GM19395 (cell line): ENCODE measurements around the gene NKX1-2.

Source experiments
- ATAC-seq: cut with Tn5 transposase; IDR thresholded peaks from one replicate; pipeline ENCODE4 v1.9.1; 2021; ENCODE audit warnings: mild to moderate bottlenecking, moderate library complexity; ENCODE audit not compliant: unreplicated experiment

The NKX1-2 gene

DNA sequence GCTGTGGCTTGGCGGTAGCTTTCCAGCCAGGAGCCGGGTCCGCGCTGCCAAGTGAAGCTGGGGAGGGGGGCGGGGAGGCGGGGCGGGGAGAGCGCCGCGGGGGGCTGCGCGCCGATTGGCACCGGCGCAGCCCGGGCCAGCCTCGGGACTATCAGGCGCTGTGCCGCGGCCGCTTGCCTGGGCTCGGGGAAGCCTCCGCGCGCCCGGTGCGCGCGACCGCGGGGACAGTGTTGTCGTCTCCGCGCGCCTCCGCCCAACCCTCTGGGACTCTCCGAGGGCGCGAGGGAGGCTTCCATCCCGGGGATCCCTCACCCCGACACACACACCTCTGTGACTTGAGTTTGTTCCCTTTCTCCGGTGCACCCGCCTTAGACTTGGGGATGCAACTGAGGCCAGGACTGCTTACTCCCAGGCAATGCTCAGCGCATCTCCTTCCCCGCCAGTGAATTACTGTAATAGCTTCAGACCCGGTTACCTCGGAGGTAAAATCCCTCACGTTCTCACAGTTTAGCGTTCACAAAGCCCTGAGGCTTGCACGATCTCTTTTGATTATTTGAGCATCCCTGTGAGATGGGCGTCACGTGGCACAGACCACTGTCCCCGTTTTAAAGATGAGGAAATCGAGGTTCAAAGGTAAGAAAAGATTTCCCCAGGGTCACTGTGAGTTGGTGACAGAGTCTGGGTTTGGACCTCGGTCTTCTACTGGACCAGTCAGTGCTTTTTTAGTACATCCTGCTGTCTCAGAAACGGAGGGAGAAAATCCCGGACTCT, at the start of gene NKX1-2:
Gene NKX1-2, minus strand, starts transcription at position 24 of the 771 bp plus-strand sequence. CDS start 92 bp downstream, outside the sequence.
- ATAC-seq = no peak

DNA sequence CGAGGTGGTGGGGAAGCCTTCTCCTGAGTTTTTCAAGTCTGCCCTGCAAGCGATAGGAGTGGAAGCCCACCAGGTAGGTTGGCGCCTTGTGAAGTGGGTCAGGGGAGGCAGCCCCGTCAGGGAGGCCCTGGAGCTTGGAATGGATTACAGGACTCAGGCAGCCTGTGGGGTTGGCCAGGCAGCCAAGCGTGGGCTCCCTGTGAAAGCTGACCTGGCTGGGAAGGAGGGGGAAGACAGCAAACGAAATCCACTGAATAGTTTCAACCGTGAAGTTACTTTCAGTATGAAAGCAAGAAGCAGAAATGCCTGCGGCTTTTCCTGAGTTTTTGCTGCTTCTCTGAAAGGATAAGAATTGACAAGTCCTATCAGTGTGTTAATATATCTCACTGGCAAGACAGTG, 48.2 kb upstream of the NKX1-2 start:
- no peak for ATAC-seq

DNA sequence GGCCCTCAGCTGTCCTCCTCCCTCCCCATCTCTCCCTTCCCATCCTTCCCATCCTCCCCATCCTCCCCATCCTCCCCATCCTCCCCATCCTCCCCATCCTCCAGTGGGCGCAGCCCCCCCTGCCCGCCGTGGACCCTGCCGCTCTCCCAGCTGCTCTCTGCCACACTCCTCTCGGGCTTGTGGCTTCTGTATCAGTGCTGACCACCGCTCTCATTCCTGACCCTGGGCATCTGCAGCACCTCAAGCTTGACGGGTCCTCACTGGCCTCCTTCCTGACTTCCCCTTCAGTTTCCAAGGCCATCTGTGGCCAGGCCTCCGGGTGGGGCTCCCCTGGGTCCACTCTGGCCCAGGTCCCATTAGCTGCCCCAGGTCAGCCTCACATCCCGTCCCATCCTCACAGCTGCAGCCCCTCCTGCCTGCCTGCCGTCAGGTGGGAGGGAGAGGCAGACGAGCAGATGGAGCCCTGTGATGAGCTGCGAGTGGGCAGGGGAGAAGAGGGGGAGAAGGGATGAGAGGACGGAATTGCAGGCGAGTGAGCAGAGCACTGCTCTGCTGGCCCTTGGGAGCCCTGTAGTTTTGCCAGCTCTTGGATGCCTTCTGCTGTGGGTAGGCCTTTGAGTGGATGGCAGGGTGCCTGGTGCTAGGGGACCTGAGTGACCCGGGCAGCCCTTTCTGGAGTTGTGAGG, 47.5 kb upstream of the NKX1-2 start:
- ATAC-seq = no peak

DNA sequence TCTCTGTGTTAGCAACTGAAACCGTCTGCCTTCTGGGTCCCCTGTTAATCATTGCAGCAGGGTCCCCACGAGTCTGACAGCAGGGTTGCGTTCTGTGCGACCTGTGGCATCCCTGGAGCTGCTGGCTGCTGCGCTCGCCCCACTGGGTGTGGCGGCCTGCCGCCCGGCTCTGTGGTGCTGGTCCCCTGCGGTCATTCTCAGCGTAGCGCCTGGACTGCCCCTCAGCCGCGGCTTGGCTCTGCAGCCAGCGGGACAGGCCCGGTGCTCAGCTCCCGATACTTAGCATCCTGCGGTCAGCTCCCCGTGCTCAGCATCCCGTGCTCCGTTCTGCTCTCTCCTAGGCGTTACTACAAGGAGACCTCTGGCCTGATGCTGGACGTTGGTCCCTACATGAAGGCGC, 46.8 kb upstream of the NKX1-2 start:
- ATAC-seq = no peak

DNA sequence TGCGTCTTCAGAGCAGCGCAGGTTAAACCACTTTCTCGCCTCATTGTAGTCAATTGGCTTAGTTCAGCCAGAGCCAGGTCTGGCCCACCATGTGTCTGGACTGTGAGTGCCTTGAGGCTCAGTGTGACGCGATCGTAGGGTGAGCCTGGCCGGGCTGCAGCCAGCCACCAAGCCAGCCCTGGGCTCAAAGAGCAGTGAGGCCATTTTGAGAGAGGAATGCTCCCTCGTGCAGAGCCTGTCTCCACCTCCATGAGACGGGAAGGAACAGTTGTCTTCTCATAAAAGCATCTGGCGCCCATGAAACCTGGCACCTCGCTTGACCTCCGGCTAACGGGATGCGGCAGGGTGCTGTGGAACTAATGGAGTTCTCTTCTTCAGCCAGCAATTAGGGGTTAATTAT, 46.3 kb upstream of the NKX1-2 start:
- no peak for ATAC-seq

DNA sequence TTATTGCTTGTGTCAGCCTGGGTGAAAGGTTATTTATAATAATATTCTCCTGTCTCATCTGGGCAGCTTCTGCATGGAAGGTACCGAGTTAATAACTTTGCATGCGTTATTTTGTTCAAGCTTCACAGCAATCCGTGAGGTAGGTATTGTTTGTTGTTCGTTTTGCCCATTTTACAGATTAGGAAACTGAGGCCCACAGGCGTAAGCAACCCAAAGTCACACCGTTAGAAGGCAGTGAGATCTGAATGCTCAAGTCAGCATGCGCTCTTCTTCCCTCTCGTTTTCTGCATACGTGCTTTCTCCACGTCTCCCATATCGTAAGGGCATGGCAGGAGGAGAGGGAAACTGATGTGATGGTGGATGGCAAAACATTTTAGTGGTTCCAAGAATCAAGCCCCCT, 45.9 kb upstream of the NKX1-2 start:
- no peak for ATAC-seq

DNA sequence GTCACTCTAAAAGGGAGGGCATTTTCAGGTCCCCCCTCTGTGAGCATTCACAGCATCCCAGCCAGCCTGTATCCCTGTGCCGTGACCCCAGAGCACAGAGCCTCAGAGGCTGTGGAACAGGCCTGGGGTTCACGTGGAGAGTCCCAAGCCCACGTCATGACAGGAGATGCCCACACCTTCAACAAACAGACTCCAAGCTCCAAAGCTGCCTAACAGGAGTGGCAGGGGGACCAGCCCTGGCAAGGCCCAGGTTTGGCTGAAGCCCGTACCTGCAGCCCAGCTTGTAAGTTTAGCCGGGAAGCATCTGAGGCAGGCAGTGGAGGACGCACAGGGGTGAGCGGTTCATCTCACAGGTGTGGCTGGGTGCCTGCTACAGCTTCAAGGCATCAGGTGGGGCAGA, 45.3 kb upstream of the NKX1-2 start:
- no peak for ATAC-seq

DNA sequence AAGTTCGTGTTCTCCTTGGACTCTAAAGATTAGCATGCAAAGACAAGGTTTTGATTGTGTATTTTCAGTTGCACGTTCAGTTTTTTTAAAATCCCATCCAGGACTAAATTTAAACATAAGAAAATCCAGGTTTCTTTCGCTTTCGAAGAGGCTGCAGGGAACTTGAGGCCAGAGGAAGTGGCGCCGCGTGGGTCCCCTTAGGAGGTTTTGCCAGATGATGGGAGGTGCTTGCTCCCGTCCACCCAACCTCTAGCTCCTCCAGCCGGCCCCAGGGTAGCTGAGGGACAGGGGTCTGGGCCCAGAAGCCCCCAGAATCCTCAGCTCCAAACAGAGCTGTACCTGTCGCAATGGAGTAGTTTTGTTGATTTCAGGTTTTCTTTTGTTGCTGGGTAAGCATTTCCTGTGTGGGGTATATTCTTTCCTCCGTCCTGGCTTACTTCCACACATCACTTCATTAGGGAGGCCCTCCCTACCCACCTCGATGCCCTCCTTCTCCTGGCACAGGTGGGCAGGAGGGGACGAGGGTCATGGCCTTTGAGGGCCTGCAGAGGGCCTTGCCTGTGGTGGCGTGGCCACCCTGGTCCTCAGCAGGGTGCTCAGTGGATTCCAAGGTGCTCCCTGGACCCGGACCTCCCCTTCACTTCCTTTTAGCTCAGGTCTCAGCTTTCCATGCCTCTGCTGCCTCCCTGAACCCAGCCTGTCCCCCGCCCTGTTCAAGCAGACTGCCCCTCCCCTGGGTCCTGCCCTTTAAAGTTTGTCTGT, 44.4 kb upstream of the NKX1-2 start:
- ATAC-seq = no peak

DNA sequence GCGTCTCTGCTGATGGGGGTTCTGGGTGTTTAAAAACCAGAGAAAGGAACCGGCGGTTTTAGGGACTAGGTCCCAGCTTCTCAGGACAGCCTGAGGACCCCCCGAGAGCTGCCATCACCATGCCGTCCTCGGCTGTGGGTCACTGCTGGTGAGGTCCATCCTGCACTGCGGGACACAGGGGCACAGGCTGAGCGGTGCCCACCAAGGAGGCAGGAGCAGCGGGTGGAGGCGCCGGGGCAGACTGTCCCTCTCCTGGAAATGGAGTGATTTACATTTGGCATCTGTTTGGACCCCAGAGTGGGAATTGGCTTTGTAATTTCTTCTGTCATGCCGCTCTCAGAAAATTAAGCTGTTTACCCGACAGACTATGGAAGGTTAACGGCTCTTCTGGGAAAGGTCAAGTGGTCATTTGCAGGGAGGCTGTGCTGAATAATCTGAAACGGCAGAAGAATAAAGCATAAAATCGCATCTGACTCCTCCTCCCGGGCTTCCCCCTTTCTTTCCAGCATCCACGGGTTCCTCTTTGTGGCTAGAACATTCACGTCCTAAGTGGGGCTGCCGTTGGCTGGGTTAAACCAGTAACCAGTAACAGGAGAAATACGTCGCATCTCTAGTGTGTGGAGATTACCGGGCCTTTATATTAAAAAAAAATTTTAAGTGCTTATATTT, 43.5 kb upstream of the NKX1-2 start:
- no peak for ATAC-seq

DNA sequence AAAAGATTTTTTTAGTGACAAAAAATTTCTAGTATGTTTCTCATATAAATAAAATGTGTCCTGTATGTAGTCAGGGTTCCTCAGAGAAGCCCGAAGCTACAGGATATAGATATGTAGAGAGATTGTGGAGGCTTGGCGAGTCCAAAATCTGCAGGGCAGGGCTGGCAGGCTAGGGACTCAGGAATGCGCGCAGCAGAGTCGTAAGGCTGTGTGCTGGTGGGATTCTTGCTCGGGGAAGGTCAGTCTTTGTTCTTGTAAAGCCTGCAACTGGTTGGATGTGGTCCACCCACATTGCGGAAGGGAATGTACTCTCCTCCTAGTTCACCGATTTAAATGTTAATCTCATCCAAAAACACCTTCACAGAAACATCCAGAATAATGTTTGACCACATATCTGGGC, 42.4 kb upstream of the NKX1-2 start:
- ATAC-seq = no peak

DNA sequence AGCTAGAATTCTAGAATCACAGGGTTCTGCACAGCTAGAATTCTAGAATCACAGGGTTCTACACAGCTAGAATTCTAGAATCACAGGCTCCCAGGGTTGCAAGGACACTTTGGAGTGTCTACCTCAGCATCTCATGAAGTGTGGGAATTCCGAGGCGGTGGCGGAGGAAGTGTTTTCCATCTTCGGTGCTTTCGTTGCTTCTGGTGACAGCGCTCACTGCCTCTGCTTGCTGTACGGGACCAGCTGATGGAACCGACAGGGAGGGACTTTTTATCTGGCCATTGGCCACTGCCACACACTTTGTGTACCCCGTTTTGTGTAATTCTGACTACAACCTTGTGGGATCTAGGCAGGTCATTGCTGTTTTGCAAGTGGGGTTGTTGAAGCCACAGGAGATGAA, 41.3 kb upstream of the NKX1-2 start:
- ATAC-seq = no peak

DNA sequence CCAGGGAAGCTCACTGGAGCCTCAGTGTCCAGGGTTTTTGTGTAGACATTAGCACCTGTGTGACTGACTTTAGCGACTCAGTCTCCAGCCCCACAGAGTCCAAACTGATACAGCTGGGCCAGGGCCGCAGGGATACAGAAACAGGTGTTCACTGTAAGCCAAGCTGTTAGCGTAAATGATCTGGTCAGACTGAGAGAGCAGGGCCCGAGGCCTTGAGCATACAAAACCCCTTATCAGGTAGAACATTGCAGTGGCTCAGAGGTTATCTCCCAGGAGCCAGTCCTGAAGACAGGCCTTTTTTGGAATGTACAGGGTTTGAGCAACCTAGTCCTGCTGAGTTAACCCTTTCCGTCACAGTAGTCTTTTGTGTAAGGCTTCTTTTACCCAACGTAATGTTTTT, 36.8 kb upstream of the NKX1-2 start:
- ATAC-seq = no peak

DNA sequence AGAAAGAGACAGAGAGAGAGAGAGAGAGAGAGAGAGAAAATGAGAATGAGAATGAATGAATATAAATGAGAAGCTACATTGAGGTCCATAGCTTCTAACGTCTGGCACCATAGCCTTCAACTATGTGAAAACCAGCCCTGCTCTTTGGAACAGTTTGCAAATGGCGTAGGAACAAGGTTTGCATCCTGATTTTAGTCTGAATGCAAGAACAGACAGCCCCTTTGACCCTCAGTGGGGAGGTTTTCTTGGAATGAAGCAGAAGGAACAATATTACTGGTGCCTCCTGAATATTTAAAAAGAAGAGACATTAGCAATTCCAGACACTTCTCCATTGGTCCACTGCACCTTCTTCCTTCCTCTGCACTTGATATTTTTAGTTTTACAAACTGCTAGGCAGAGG, 34.8 kb upstream of the NKX1-2 start:
- no peak for ATAC-seq

DNA sequence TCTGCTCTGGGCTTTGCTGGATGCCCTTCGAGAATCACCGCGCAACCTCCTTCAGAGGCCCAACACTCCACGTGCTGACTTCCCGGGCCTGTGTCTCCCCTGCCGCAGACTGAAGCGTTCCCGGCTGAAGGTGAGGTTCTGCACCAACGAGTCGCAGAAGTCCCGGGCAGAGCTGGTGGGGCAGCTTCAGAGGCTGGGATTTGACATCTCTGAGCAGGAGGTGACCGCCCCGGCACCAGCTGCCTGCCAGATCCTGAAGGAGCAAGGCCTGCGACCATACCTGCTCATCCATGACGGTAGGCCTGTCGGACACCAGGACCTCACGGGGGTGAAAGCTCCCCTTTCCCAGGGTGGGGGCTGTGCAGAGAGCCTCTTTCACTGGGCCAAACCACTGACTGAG, 34.2 kb upstream of the NKX1-2 start:
- no peak for ATAC-seq

DNA sequence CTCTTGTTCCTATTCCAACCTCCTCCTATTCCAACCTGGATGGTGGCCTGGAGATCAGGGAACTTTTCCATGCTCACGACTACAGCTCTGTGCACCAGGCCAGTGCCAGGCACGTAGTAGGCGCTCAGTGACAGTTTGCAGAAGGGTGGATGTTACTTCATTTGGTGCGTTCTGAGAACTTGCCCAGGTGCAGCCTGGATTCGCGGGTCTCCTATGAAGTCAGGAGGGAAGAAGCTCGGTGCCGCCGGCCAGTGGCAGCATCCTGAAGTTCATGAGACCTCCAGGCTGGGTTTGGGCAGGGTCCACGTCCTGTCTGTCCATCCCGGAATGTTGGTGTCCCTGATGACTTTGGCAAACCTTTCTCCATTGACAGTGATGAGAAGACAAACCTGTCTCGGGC, 33.0 kb upstream of the NKX1-2 start:
- no peak for ATAC-seq

DNA sequence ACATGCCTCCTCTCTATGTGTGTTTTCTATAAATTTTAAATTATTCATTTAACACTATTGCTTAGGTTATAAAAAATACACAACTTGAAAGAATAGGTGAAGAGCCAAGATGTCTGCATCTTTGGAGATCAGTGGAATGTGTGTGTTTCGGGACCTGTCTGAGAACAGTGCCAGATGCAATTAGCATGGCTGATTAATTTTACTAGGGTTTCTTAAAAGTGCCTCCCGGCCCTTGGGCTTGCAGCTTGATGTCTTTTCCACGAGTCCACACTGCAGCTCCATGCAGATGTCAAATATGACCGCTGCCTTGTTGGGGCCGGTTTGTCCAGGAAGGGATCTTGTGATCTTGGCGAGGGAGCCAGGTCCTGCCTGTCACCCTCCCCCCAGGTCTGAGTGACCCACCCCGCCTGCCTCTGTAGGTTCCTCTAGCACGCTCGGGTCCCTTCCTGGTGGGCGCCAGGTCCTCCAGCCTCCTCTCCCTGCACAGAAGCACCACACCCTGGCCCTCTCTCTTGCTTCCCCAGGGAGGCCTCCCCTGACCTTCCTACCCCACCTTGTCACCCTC, 32.5 kb upstream of the NKX1-2 start:
- no peak for ATAC-seq

DNA sequence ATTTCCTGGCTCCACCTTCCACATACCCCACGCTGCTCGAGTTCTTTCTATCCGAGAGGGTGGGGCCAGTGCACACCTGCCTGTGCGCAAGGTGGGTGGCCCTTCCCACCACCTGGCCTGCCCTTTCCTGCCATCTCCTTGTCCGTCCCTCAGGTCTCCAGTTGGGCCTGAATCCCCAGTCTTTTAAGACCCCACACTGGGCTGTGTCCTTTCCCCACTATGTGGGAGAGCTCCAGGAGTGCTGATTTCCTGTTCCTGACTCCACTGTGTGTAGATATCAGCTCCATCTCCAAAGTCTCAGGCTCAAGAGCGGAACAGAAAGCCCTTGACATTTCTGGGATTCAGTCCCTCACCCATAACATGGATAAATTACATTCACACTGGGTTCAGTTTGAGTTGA, 31.9 kb upstream of the NKX1-2 start:
- no peak for ATAC-seq

DNA sequence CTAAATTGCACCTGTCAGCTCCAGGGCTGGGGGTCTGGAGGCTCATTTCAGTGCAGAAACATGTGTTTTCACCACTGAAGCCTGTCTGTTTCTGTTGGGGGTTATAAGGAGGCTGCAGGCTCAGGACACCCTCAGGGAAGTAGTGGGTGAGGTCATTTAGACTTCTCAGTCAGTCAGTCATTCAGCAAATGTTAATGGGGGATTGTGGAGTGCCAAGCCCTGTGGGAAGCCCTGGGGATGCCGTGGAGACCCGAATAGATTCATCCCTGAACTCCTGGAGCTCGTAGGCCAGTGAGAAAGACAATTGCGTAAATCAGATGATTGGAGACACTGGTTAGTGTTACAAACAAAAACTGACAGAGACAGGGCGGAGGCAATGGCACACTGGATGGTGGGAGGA, 31.0 kb upstream of the NKX1-2 start:
- no peak for ATAC-seq

DNA sequence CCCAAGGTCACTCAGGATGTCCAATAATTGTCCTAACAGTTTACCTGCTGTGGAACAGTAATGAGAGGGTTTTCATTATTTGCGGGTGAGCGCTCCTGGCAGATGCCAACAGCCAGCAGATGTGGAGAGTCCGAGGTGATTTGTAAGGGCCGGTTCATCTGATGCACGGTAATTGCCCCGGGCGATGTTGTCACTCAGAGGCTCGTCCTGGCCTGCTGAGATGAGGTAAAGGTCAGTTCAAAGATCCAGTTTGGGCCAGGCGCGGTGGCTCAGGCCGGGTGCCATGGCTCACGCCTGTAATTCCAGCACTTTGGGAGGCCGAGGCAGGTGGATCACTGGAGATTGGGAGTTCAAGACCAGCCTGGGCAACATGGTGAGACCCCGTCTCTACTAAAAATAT, 28.7 kb upstream of the NKX1-2 start:
- no peak for ATAC-seq

DNA sequence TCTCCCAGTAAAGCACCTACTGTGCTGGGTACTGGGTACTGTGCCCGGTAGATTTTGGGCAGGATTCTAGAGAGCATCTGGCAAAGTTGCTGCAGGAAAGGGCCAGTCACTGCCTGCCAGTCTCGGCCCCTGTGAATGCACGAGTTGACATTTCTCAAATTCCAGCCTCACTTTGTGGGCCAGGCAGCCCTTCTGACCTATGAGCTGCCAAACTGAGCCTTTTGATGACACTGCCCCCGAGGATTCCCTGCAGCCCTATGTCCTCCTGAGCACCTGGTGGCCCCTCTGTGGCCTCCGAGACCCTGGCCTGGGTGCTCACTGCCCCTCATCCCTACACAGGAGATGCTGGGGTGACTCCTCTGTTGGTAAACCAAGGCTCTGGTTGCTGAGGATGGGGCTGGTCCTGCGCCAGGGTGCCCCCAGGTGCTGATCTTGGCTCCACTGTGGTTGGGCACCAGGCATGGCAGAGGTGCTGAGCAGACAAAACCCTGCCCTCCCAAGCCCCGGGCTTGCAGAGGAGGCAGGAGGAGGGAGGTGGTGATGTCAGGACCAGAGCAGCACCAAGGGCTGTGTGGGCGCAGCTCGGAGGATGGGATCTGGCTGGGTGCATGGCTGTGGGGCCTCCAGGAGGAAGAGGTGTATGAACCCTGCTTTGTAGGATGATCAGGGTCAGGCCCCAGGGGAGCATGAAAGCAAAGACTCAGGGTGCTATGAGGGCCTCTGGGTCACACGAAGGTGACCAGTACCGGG, 28.0 kb upstream of the NKX1-2 start:
- ATAC-seq = no peak
